GM18870 (cell line): ENCODE measurements around the gene SLN.
A peak's percentile ranks its signal among the peaks of the same experiment; 100 is the strongest.
"Not testable (repeated sequence)": the region's sequence is repeated elsewhere in the genome, so short reads cannot be mapped to it uniquely, and the experiment has no call there.

Experiments used
- ATAC-seq: cut with Tn5 transposase; IDR thresholded peaks from one replicate; pipeline ENCODE4 v1.9.1; 2021; ENCODE audit warnings: moderate library complexity; ENCODE audit not compliant: unreplicated experiment

SLN gene

DNA sequence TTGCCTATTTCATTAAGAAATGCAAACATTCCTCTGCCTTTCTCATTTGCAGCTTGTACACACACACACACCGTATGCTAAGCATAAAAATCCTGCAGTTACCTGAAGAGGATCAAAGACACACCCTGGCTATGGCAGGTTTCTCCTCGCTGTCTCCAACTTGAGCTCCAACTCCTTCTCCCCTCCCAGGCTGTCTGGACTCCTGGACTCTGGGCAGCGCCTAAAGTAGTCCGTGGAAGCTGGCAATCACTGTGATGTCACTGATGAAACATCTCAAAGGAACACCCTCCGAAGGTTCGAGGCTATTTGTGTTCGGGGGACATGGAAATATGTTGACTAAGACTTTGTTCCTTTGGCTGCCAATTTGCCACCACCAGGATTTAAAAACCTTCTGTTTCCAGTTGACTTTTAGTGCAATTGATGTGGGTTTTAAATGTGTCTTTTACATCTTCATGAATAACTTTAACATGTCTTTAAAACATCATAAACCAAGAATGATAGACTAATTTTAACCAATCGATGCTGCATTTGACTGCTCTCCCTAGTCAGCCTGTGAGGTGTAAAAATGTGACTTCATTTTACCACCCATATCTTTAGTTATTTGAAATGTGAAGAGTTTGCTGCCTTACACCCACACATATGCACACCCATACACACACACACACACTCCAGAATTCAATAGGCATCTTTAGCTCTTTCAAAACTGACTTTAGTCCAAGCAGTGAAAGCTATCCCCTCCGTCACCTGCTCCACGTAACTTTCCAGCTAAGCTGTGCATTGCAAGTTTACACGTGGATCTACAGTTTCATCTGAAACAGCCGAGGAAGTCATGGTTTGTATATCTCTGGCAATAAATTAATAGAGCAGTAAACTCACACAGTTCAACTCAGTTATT is at the start of gene SLN:
Gene SLN (minus strand): TSS at position 196 of the 895 bp plus-strand sequence.
- no peak for ATAC-seq

DNA sequence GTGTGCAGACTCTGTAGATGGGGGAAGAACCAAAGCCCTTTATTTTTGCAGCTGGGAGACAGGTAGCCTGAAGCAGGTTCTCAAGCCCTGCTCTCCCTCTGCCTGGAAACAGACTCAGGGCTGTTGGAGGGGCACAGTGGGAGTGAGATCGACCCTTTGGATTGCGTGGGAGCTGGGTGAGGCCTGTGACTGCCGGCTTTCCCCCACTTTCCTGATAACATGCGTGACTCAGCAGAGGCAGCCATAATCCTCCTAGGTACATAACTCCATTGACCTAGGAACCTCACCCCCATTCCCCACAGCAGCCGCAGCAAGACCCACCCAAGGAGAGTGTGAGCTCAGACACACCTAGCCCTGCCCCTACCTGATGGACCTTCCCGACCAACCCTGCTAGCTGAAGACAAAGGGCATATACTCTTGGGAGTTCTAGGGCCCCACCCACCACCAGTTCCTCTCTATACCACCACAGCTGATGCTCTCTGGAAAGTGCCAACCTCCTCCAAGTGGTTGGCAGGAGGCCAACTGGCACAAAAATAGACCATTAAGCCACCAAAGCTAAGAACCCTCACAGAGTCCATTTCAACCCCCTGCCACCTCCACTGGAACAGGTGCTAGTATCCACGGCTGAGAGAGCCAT is 47.0 kb upstream of the SLN start:
- ATAC-seq = not testable (repeated sequence)

- ATAC-seq = no peak
Observed at GRCh38 chr11:107757661-107758060, 45.8 kb upstream of the SLN start.

DNA sequence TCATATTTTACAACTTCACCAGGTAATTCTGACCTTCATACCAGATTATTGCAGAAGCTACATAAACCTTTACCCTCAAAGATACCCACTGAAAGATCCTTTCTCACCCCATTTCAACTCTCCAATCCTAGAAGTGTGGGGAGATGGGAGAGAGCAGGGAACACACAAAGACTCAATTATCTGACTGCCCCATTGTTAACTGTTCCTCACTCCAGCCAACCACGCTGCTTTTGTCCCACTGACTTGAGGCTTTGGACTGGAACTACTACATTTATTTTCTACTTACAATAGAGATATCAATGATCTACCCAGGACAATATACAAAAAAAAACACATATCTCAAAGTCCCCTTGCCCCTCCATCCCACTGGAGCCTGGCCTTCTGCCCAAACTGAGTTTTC is 44.7 kb upstream of the SLN start:
- no peak for ATAC-seq

- no peak for ATAC-seq
Observed at GRCh38 chr11:107752949-107753822, 41.3 kb upstream of the SLN start.

DNA sequence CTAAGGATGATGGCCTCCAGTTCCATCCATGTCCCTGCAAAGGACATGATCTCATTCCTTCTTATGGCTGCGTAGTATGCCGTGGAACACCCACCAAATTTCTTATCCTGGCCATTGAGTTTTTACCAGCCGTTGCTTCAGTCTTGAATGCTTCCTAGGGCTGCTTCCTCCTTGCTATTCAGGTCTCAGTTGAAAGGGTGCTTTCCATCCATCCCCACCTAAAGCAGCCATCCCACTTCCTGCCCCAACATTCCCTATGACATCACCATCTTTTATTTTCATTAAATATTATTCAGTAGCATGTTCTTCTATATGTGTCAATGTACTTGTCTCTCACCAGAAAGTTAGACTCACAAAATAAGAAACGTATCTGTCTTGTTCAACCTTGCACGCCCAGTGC is 40.7 kb upstream of the SLN start:
- ATAC-seq = no peak

- ATAC-seq = no peak
Observed at GRCh38 chr11:107751082-107751481, 39.2 kb upstream of the SLN start.

GRCh38 chr11:107750313-107750712 is 38.5 kb upstream of the SLN start:
- ATAC-seq = no peak

GRCh38 chr11:107747622-107748021 is 35.8 kb upstream of the SLN start:
- no peak for ATAC-seq

- no peak for ATAC-seq
Observed at GRCh38 chr11:107744736-107745135, 32.9 kb upstream of the SLN start.

DNA sequence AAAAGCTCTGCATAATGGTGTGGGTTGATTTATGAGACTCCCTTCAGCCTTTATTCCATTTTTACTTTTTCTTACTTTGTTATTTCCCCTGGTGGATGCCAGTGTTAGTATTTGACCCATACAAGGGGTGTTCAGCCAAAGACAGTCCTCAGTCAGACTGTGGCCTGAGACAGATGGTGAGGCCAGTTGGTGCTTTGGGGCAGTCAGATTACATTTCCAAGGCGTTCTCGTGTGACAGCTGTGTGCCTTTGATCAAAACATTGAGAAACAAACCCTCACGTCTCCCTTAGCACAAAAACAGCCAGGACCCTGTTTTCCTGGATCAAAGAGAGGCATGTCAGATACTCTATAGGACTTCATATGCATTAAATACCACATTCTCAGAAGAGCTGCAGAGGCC is 31.3 kb upstream of the SLN start:
- ATAC-seq = no peak

DNA sequence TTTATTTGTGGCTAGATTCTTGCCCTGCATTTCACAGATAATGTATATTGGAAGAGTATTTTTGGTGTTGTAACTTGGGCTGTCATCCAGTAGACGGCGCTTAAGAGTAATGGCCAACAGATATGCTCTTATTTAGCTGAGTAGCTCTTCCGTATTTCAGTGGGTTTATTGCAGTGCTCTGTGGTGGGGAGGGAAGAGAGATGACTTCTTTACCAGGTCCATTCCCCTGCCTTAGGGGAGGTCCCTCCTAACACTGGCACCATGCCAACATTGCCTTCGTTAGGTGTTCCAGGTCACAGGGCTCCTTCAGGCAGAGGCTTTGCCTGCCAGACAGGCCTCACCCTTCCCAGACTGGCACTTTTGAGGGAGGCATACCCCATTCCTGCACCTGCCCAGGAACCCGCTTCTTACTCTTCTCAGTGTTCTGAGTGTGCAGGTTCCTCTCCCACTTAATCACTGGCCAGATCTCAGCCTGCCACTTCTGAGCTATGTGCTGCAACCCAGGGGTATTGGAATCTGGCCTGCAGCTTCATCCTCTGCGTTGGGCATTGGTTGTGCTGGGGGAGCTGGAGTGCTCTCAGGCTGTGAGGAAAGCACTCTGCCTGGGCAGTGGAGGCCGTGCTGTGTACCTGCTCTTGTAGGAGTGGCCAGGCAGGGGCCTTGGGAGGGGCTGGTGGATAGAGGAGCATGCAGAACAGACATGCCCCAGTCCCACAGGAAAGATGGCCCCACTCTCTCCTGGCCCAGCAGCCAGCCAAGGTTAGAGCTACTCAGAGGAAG is 29.4 kb upstream of the SLN start:
- peak; percentile 93 for ATAC-seq

- no peak for ATAC-seq
Observed at GRCh38 chr11:107740271-107740670, 28.4 kb upstream of the SLN start.

- no peak for ATAC-seq
Observed at GRCh38 chr11:107736546-107736945, 24.7 kb upstream of the SLN start.

GRCh38 chr11:107733518-107733917 is 21.7 kb upstream of the SLN start:
- peak; percentile 75 for ATAC-seq

DNA sequence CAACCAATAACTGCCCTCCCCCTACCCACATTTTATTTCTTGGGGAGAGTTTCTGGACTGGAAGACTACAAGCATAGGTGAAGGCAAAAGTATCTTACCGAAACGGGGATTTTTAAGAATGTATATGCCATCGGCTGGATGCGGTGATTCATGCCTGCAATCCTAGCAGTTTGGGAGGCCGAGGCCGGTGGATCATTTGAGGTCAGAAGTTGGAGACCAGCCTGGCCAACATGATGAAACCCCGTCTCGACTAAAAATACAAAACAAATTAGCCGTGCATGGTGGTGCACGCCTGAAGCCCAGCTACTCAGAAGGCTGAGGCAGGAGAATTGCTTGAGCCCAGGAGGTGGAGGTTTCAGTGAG is 20.8 kb upstream of the SLN start:
- ATAC-seq = no peak

DNA sequence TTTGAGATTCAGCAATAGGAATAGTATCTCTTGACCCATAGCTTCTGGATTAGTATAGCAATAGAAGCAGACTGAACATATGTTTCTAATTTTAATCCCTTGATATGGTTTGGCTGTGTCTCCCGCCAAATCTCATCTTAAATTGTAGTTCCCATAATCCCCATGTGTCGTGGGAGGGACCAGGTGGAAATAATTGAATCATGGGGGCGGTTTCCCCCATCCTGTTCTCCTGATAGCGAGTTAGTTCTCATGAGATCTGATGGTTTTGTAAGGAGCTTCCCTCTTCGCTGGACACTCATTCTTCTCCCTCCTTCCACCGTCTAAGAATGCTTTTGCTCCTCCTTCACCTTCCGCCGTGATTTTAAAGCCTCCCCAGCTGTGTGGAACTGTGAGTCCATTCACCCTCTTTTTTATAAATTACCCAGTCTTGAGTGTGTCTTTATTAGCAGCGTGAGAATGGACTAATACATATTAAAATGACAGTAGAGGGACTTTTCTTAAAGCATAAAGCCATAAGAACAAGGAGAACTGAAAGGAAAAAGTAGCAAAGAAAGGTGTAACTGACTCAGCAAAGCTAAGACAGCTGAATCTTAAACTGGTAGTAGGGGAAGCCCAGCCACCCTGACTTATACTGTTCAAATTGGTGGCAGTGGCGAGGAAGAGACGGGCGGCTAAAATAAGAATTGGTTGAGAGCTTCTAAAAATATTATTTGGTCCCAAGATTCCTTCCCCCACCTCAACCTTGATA is 20.3 kb upstream of the SLN start:
- peak; percentile 78 for ATAC-seq

DNA sequence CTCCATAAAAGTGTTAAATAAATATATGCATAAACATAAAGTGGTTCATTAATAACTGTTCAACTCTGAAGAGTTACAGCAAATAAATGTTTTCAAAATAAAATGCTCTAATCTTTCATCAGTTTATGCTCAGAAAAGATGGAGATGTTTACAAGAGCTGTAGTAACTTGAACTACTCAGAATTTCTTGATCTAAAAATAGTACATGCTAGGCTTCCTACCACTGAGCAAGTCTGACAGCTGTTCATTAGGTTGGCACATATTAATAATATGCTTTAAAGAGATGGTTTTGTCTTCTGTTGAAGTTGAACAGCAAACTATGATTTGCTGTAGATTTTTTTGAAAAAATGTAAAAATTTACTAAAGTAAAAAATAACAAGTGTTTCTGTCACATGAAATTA is 10.8 kb upstream of the SLN start:
- no peak for ATAC-seq

- no peak for ATAC-seq
Observed at GRCh38 chr11:107721207-107721606, 9.4 kb upstream of the SLN start.

DNA sequence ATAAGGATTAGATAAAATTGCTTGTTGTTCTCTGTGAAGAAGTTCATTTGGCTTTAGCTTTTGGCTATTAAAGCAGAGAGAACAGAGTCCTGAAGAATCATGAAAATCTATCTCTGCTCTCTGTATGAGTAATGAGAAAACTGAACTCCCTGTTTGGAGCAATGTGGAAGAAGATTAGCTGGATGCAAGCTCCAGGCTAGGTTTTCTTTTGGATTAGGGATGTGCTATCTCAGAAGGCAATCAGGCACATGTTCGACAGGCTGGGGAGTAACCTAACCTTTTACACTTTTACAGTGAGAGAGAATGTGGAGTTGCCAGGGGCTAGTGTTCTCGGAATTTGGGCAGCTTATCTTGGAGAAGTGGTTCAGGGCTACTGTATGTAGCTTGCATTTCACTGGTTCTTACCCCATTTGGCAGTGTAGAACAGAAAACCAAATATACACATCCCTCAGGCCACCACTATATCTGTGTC is 8.5 kb upstream of the SLN start:
- no peak for ATAC-seq
